HCT116 (cell line): ENCODE results near the gene HMCN2.

Experiments
- EZH2 ChIP-seq: fragments of 200-600 bp; sonication (generic); IDR thresholded peaks from 2 replicates; pipeline ENCODE4 v1.6.1; 2017; ENCODE audit warnings: antibody characterized with exemption, mixed run types
- MAX ChIP-seq: IDR thresholded peaks from 2 replicates; pipeline ENCODE4 v1.6.1; 2012
- ZNF274 ChIP-seq: fragments of 200-500 bp; sonication (Bioruptor generic); IDR thresholded peaks from 2 replicates; pipeline ENCODE4 v1.6.1; 2014; ENCODE audit warnings: mild to moderate bottlenecking, low read depth, low read length, inconsistent platforms

- TF ChIP-seq EZH2 (no peak), ZNF274 (no peak), MAX (no peak)
Measured at GRCh38 chr9:130393681-130394071, 128.1 kb downstream of the HMCN2 start.
